Islet precursor cell (in vitro differentiated cells): ENCODE measurements around the gene CHD3.

ENCODE experiments used
- DNase-seq: peaks from one replicate; pipeline ENCODE4 v3.0.0-alpha.2; 2018

The CHD3 gene

GRCh38 chr17:7850701-7851437 lies 37.7 kb upstream of the CHD3 start:
- DNase-seq, result no peak

DNA sequence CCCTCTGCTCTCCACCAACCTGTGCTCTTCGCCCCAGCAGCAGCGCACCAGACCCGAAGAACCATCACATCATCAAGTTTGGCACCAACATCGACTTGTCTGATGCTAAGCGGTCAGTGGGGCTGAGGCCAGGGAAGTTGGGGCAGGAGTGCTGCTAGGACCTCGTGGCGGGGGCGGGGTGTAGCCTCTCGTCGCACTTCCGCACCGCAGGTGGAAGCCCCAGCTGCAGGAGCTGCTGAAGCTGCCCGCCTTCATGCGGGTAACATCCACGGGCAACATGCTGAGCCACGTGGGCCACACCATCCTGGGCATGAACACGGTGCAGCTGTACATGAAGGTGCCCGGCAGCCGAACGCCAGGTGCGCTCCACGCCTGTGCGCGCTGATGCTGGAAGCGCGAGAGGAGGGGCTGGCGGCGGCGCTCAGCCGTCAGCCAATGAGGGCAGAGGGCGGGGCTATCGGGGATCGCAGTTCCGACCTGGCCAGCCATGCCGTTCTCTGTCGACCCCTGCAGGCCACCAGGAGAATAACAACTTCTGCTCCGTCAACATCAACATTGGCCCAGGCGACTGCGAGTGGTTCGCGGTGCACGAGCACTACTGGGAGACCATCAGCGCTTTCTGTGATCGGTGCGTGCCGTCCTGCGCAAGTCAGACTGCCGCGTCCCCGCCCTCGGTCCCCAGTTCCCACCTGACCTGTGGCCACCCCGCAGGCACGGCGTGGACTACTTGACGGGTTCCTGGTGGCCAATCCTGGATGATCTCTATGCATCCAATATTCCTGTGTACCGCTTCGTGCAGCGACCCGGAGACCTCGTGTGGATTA lies 36.9 kb upstream of the CHD3 start:
- peak; percentile 97 for DNase-seq

GRCh38 chr17:7852262-7852670 lies 36.3 kb upstream of the CHD3 start:
- DNase-seq, result no peak

DNA sequence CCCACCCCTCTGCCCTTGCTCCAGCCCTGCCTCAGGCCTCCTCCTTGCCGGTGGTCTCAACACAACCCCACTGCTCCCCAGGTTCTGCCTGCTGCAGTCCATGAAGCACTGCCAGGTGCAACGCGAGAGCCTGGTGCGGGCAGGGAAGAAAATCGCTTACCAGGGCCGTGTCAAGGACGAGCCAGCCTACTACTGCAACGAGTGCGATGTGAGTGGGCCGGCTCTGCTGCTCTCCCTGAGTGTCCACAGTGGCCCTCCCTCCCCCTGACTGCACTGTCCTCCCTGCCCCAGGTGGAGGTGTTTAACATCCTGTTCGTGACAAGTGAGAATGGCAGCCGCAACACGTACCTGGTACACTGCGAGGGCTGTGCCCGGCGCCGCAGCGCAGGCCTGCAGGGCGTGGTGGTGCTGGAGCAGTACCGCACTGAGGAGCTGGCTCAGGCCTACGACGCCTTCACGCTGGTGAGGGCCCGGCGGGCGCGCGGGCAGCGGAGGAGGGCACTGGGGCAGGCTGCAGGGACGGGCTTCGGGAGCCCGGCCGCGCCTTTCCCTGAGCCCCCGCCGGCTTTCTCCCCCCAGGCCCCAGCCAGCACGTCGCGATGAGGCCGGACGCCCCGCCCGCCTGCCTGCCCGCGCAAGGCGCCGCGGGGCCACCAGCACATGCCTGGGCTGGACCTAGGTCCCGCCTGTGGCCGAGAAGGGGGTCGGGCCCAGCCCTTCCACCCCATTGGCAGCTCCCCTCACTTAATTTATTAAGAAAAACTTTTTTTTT lies 35.5 kb upstream of the CHD3 start:
- DNase-seq, result peak; percentile 74

- DNase-seq, result peak; percentile 58
Measured at GRCh38 chr17:7853691-7854038, 34.9 kb upstream of the CHD3 start.

- DNase-seq, result peak; percentile 57
Measured at GRCh38 chr17:7854078-7854777, 34.4 kb upstream of the CHD3 start.

GRCh38 chr17:7854851-7855659 lies 33.5 kb upstream of the CHD3 start, which contains the start of gene TMEM88:
TMEM88 (plus strand) TSS chr17:7855066; CDS start chr17:7855075, 9 bp downstream.
- peak; percentile 97 for DNase-seq

DNA sequence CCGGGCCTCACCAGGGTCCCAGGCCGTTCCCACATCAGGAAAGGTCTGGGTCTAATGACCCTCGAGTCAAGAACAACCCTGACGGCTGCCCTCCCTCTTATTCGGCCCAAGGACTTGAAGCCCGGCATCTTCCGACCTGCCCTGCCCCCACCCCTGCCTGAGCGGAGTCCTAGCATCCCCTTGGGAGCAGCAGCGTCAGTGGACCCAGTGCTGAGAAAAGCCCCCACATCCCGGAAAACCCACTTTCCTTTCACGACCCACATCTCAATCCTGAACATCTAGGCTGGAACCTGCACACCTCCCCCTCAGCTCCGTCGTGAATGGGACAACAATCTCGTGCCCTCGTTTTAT lies 33.0 kb upstream of the CHD3 start:
- DNase-seq, result peak; percentile 66

DNA sequence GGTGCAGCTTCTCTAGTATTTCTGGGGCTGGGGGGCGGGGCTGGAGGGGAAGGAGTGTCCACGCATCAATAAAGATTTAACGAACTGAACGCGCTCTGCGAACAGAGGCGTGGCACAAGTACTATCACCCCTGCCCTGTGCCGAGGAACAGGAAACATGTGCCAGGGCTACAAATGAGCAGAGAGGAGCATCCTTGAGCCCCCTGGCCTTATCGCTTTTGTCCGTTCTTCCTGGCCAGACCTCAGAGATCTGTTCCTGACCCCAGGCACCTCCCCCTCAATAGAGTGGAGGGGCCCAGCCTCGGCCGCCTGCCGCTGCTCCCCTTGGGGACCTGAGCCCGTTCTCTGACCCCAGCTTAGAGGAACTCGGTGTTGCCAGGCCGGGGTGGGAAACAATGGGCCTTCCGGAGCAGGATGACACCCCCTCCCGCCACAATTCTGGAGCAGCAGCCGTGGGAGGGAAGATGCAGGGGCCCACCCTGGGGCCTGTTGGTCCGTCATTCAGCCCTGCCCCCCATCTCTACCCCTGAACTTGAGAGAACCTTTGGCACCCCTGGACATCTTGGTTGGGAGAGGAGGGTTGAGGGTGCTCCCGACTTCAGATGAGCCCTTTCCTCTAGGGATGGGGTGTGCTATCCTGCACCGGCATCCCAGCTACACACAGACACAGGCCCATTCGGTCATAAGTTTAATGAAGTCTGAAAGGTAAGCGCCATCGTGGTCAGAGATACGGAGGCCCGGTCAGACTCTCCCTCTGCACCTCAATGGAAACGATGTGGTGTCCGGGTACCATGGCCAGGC lies 32.4 kb upstream of the CHD3 start:
- DNase-seq, result peak; percentile 69

- peak; percentile 100 for DNase-seq
Measured at GRCh38 chr17:7856811-7857712, 31.5 kb upstream of the CHD3 start, which contains the start of gene NAA38. NAA38 (minus strand) TSS chr17:7857559; CDS start chr17:7857463, 96 bp downstream.

DNA sequence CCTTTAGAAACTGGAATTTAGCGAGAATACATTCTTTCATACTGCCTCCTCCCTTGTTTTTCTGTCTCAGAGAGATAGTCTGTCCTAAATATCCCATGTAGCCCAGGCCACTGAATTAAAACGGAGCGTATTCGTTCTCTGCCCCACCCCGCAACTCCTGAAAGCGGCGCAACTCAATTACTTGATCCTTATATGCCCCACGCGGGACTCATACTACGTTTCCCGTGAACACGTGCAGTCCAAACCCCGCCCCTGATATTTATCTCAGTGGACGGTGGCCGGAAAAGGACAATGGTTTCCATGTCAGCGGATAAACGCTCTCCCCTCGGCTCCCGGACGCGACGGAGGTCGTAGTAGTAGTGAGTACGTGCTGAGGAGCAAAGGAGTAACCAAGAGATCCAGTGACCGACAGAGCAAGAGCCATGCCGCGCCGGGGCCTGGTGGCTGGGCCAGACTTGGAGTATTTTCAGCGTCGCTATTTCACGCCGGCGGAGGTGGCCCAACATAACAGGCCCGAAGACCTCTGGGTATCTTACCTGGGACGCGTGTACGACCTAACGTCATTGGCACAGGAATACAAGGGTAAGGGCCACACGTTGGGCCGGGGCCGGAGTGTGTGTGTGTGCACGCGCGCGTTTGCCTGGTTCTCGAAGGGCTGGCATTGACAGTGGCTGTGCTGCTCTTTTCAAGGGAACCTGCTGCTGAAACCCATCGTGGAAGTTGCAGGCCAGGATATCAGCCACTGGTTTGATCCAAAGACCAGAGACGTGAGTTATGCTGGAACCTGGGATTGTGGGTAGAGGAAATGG lies 30.7 kb upstream of the CHD3 start, which contains the start of gene CYB5D1:
TSS of gene CYB5D1 (plus strand) at position 291 of the 809 bp plus-strand sequence. CDS start at position 423, 132 bp downstream.
- peak; percentile 95 for DNase-seq

DNA sequence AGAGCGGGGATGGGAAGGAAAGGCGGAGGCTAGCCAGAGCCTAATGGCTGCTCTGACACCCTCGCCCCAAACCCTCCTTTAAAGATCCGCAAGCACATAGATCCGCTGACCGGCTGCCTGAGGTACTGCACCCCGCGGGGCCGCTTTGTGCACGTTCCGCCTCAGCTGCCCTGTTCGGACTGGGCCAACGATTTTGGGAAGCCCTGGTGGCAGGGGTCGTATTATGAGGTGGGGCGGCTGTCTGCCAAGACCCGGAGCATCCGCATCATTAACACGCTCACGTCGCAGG lies 30.1 kb upstream of the CHD3 start:
- peak; percentile 87 for DNase-seq

DNA sequence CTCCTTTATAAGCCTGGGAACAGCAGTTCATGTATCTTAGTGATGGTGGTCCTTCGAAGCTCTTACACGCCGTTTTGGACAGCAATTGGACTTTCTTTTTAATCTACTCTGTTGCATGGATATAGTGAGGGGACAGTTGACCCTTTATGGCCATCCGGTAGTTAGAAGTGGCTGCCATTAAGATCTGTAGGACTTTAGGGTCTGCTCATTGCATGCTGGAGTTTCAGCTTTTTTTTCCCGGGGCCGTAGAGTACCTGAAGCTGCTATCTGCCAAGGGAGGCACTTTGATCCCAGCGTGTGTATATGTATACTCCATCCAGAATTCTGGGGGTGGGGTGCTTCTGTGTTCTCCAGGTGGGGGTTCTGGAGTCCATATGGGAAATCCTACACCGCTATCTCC lies 29.6 kb upstream of the CHD3 start:
- DNase-seq, result no peak

DNA sequence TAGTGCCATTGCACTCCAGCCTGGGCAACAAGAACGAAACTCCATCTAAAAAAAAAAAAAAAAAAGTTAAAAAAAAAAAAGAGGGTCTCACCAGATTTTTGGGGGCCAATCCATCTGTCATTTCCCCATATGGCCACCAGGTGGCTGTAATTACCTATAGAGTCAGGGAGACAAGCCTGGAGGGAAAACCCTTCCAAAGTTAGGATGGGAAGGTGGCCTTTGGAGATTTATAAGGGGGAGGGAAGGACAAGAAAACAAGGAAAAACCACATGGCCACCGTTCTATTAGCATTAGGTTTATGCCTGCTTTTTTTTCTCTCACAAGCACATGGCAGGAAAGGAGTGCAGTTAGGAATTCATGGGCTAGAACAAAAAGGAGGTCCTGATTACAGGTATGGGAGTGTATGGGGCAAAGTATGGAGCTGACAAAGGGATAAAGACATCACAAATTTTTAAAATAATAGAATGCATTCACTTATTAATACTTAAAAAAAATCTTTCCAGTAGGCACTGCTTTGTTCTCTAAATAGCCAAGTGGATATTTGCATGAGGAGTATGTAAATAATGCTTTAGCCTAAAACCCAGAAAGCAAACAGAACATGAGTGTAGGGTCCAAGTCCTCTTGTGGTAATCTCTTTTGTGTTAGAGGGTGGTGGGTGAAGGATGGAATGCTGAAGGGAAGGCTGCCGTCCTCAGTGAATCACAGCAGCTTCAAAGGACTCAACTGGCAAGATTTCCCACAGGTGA lies 25.7 kb upstream of the CHD3 start:
- DNase-seq, result peak; percentile 62

DNA sequence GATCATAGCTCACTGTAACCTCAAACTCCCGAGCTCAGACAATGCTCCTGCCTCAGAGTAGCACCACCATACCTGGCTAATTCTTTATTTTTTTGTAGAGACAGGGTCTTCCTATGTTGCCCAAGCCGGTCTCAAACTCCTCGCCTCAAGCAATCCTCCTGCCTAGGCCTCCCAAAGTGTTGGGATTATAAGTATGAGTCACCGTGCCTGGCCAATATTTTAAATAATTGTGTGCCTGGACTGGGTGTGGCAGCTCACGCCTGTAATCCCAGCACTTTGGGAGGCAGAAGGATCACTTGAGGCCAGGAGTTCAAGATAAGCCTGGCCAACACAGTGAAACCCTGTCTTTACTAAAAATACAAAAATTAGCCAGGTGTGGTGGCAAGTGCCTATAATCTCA lies 24.2 kb upstream of the CHD3 start:
- DNase-seq, result peak; percentile 24

DNA sequence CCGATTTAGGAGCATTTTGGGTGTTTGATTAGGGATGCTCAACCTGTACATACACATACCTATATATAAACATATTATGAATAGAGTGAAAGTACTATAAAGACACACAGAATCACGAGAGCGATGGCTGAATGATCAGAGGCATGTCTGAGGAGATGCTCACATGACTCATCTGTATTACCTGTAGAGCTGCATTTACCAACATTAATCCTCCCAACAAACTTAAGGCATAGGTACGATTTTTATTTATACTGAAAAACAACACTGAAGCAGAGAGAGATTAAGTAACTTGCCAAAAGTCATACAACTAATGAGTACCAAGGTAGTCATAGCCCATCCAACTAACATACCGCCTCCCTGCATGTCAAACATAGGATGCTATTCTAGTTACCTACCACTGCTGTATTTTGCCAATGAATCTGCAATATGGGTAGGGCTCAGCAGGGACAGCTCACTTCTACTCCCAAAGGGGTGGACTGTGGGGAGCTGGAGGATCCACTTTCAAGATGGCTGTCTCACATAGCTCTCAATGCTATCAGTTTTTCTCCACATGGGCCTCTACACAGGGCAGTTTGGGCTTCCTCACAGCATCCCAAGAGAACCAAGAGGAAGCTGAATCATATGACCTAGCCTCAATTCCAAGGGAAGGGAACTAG lies 23.5 kb upstream of the CHD3 start:
- peak; percentile 21 for DNase-seq

DNA sequence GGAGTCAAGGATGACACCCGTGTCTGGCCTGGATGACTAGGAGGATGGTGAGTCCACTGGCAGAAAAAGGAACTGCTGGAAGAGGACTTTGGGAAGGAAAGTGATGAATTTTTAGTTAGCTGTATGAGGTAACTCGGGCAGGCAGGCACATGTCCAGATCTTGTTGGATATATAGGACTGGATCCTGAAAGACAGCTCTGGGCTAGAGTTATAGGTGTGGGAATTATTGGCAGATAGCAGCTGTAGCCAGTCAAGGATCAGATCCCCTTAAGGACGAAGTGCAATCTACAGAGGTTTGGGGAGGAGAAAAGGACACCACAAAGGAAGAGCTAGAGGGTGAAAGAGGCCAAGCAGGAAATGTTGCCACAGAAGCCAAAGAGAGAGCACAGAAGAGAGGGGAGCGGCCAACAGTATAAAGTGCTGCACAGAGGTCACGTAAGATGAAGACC lies 20.7 kb upstream of the CHD3 start:
- peak; percentile 49 for DNase-seq

DNA sequence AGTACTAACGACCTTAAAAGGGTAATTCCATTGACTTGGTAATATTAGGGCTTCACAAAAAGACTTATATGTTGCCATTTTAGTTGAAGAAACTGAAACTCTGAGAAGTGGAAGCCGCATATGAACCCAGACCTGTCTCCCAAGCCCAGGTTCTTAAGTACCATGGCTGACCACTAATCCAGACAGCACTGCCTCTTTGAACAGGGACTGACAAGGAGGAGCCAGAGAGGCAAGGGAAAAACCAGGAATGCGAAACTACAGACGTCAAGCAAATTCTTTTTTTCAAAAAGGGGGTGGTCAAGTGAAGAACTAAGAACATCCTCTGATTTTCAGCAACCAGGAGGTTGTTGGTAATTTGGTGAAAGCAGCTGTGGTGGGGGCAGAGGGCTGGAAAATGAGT lies 15.5 kb upstream of the CHD3 start:
- peak; percentile 59 for DNase-seq
